ENCODE measurements around the gene GPC6.

GPC6 gene

GRCh38 chr13:93977986-93978385, 751.4 kb downstream of the GPC6 start:
- DNase-seq (ENCODE audit: low read depth): no peak

GRCh38 chr13:93981426-93981977, 754.9 kb downstream of the GPC6 start:
- DNase-seq (ENCODE audit: low read depth): no peak

GRCh38 chr13:93982179-93982918, 755.7 kb downstream of the GPC6 start:
- DNase-seq (ENCODE audit: low read depth): no peak

- DNase-seq (ENCODE audit: low read depth): no peak
These were observed 757.4 kb downstream of the GPC6 start for GRCh38 chr13:93984052-93984451.

GRCh38 chr13:93984876-93985275, 758.3 kb downstream of the GPC6 start:
- no peak for DNase-seq (ENCODE audit: low read depth)

- no peak for DNase-seq (ENCODE audit: low read depth)
These were observed 760.9 kb downstream of the GPC6 start for GRCh38 chr13:93987458-93987857.

- DNase-seq (ENCODE audit: low read depth): no peak
These were observed 765.0 kb downstream of the GPC6 start for GRCh38 chr13:93991569-93991968.

- DNase-seq (ENCODE audit: low read depth): no peak
These were observed 769.9 kb downstream of the GPC6 start for GRCh38 chr13:93996481-93996880.

GRCh38 chr13:94006296-94006695, 779.7 kb downstream of the GPC6 start:
- no peak for DNase-seq (ENCODE audit: low read depth)

GRCh38 chr13:94007072-94007471, 780.5 kb downstream of the GPC6 start:
- DNase-seq (ENCODE audit: low read depth): no peak

GRCh38 chr13:94009701-94010100, 783.1 kb downstream of the GPC6 start:
- no peak for DNase-seq (ENCODE audit: low read depth)

- no peak for DNase-seq (ENCODE audit: low read depth)
These were observed 787.9 kb downstream of the GPC6 start for GRCh38 chr13:94014461-94014860.

- no peak for DNase-seq (ENCODE audit: low read depth)
These were observed 793.8 kb downstream of the GPC6 start for GRCh38 chr13:94020426-94020825.

GRCh38 chr13:94020833-94021232, 794.2 kb downstream of the GPC6 start:
- no peak for DNase-seq (ENCODE audit: low read depth)

- DNase-seq (ENCODE audit: low read depth): no peak
These were observed 801.6 kb downstream of the GPC6 start for GRCh38 chr13:94028234-94028633.

GRCh38 chr13:94028650-94029049, 802.0 kb downstream of the GPC6 start:
- no peak for DNase-seq (ENCODE audit: low read depth)

GRCh38 chr13:94030415-94031119, 804.0 kb downstream of the GPC6 start:
- DNase-seq (ENCODE audit: low read depth): no peak

- DNase-seq (ENCODE audit: low read depth): no peak
These were observed 805.0 kb downstream of the GPC6 start for GRCh38 chr13:94031609-94032008.

GRCh38 chr13:94033098-94033497, 806.5 kb downstream of the GPC6 start:
- DNase-seq (ENCODE audit: low read depth): no peak

GRCh38 chr13:94033830-94034642, 807.4 kb downstream of the GPC6 start:
- no peak for DNase-seq (ENCODE audit: low read depth)

- DNase-seq (ENCODE audit: low read depth): no peak
These were observed 823.4 kb downstream of the GPC6 start for GRCh38 chr13:94050039-94050438.

GRCh38 chr13:94050686-94051085, 824.1 kb downstream of the GPC6 start:
- no peak for DNase-seq (ENCODE audit: low read depth)
